Measurements from ENCODE around the gene MDH2. TPM values are rescaled to one million over a fixed set of nuclear protein-coding genes. Genes with fewer than 3 reads are reported as not detected.

The MDH2 gene
- total and polyA plus RNA-seq, 2 experiments from 2014 or later, result 150 to 180 TPM

DNA sequence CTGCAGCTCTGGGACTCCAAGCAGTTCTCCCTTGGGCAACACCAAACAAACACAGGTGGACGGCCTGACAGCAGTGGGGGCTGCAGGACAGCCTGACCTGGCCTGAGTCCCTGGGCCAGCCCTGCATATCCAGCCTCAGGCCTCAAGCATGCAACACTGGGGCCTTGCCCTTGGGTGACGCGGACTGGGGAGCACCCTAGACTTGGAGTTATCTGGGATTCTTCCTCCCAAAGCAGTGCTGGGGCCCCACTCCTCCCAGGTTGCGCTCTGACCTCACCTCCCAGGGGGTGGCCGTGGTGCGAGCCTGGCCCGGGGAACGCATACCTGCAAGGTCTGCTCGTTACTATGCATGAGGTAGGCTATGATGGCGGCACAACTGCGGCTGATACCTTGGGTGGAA, 47.3 kb upstream of the MDH2 start:
- Histone ChIP-seq H3F3A (replicated peaks; ENCODE audit: low read depth) (peaks cover 1% of the 10 kb centered on the region; the same call in 1 of the 2 replicates), H3K9me2 (ENCODE audit: insufficient read depth) (no peaks in the 10 kb centered on the region), H3K4me1 (ENCODE audit: insufficient read depth) (no peaks in the 10 kb centered on the region), H4K20me1 (replicated peaks; ENCODE audit: insufficient read depth) (no peaks in the 10 kb centered on the region), H2AFZ (no peak overlapping the region), H3K36me3 (ENCODE audit: insufficient read depth) (no peaks in the 10 kb centered on the region; the same call in 1 of the 2 replicates), H3K4me2 (no peak overlapping the region), H3K27me3 (ENCODE audit: insufficient read depth) (no peaks in the 10 kb centered on the region), H3K79me2 (replicated peaks; ENCODE audit: insufficient read depth) (no peaks in the 10 kb centered on the region), H3K4me3 (no peak overlapping the region), H3K27ac (ENCODE audit: low read depth) (no peak overlapping the region)
- DNase-seq (ENCODE audit: low spot score), result no peak
- no peak for TF ChIP-seq NANOG (IDR thresholded peaks at IDR 0.05; ENCODE audit: borderline replicate concordance)
- no peak for TF ChIP-seq EZH2phosphoT487 (IDR thresholded peaks at IDR 0.05; ENCODE audit: unreplicated experiment)
- TF ChIP-seq ZNF114 (CRISPR knock-in tag; IDR thresholded peaks at IDR 0.05), result no peak
- no peak for TF ChIP-seq JUNB (IDR thresholded peaks at IDR 0.05; ENCODE audit: unreplicated experiment)
- TF ChIP-seq EZH2 (IDR thresholded peaks at IDR 0.05; ENCODE audit: low read depth, unreplicated experiment), result no peak
- TF ChIP-seq, protein P1, sequence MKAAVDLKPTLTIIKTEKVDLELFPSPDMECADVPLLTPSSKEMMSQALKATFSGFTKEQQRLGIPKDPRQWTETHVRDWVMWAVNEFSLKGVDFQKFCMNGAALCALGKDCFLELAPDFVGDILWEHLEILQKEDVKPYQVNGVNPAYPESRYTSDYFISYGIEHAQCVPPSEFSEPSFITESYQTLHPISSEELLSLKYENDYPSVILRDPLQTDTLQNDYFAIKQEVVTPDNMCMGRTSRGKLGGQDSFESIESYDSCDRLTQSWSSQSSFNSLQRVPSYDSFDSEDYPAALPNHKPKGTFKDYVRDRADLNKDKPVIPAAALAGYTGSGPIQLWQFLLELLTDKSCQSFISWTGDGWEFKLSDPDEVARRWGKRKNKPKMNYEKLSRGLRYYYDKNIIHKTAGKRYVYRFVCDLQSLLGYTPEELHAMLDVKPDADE (IDR thresholded peaks at IDR 0.05), result no peak
- TF ChIP-seq POLR2AphosphoS5 (IDR thresholded peaks at IDR 0.05; ENCODE audit: low read depth), result no peak
- no peak for TF ChIP-seq CREB1 (CRISPR knock-in tag; IDR thresholded peaks at IDR 0.05; ENCODE audit: low read depth)
- no peak for TF ChIP-seq ZNF462 (CRISPR knock-in tag; IDR thresholded peaks at IDR 0.05)
- no peak for TF ChIP-seq CTCF (conservative IDR thresholded peaks at IDR 0.05; ENCODE audit: low read depth in 2 of 2)
- no peak for TF ChIP-seq ZNF331 (CRISPR knock-in tag; IDR thresholded peaks at IDR 0.05; ENCODE audit: low read depth)
- no peak for TF ChIP-seq REST (IDR thresholded peaks at IDR 0.05; ENCODE audit: unreplicated experiment)
- no peak for TF ChIP-seq STAT1 (IDR thresholded peaks at IDR 0.05; ENCODE audit: unreplicated experiment)
- H3K27me3 Mint-ChIP-seq (ENCODE audit: insufficient read depth, low read depth, poor library complexity), result peaks cover 1% of the 10 kb centered on the region
- no peaks in the 10 kb centered on the region; the same call in 1 of the 3 replicates for H3K9me3 Mint-ChIP-seq
- H3K36me3 Mint-ChIP-seq (ENCODE audit: low read depth), result peaks cover 22% of the 10 kb centered on the region
- H3K4me1 Mint-ChIP-seq, result 0 out of 3 replicates have a peak, but pooled peaks cover 3% of the 10 kb centered on the region
- H3K27ac Mint-ChIP-seq, result no peak overlapping the region
- ATAC-seq, result no peak; the same call in 2 of the 3 replicates
- H3K4me3 Mint-ChIP-seq, result no peak overlapping the region
